GM18520 (cell line): Measurements from ENCODE around the gene EXOC8.
A peak's percentile ranks its signal among the peaks of the same experiment; 100 is the strongest.
"Not testable (repeated sequence)": the region's sequence is repeated elsewhere in the genome, so short reads cannot be mapped to it uniquely, and the experiment has no call there.

Source experiments
- ATAC-seq: cut with Tn5 transposase; IDR thresholded peaks from one replicate; pipeline ENCODE4 v1.9.1; 2021; ENCODE audit not compliant: unreplicated experiment

Gene EXOC8

DNA sequence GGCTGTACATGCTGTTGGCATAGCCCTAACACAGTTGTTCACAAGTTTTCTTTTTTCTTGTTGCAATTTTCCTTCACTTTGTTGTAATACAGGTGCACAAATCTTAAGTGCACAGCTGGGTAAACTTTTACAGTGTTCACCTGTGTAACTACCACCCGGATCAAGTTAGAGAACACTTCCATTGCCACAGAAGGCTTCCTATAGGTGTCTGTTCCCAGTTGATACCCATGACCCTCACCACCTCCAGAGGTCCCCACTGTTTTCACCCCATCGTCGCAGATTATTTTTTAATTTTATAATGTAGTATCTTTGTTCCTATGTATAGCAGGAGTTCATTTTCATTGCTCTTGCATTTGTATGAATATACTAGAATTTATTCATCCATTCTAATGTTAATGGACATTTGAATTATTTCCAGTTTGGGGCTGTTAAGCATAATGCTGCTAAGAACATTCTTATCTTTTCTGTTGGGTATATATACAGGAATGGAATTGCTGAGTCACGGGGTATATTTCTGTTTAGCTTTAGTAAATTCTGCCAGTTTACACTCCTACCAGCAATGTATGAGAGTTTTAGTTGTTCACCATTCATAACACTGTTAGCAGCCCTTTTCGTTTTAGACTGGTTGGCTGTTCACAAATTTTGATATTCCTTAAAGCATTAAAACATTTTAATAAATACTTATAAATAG lies 16.8 kb upstream of the EXOC8 start:
- ATAC-seq, result no peak

DNA sequence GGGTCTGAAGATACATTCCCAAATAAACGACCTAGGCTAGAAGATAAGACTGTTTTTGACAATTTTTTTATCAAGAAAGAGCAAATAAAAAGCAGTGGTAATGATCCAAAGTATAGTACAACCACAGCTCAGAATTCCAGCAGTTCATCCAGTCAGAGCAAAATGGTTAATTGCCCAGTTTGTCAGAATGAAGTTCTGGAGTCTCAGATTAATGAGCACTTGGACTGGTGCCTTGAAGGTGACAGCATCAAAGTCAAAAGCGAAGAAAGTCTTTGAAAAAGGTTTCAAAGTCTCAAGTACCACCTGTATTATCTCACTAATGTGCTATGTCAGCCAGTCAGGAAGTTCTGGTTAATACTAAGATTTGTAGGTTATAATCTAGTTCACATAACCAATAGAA lies 15.4 kb upstream of the EXOC8 start:
- no peak for ATAC-seq

DNA sequence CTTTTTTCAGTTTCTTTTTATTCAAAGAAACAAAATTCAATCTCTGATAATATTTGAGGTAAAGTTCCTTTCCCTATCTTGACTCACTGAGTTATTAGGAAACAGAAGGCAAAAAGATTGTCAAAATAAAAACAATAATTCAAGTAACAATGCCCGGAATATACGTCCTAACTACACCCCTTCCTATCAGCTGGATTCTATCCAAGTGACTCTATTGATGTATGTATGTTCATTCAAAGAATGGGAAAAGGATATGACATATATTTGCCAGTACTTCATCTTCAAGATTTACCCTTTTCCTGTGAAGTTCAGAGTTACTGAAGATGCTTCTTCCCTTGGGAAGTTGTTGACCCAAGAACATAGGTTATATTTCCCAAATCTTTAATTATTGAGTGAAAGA lies 14.2 kb upstream of the EXOC8 start:
- ATAC-seq, result no peak

DNA sequence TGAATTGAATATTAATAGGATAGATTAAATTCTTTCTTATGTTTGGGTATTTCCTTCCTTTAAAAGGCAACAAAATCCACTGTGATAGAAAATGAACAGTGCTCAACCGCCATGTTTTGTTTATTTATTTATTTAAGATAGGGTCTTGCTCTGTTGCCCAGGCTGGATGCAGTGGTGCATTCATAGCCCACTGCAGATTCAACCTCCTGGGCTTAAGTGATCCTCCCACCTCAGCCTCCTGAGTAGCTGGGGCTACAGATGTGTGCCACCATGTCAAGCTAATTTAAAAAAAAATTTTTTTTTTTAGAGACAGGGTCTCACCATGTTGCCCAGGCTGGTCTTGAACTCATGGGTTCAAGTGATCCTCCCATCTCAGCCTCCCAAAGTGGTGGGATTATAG lies 11.2 kb upstream of the EXOC8 start:
- ATAC-seq, result not testable (repeated sequence)

DNA sequence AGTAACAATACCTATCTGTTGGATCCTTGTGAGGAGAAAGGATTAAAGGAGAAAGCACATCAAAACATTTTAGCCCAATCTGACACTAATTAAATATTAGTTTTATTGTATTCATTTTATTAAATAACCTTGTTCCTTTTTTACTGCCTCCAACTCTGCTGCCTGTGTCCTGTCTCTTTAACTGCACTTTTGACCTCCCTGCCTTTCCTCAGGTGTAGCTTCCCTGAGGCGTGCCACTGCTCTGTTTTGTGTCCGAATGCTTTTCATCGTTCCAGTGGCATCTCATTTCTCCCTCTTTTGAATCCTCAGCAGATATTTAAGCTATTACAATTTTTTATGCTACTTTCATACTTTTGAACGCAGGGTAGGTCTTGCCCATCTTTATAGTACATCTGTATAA lies 10.8 kb upstream of the EXOC8 start:
- ATAC-seq, result no peak

DNA sequence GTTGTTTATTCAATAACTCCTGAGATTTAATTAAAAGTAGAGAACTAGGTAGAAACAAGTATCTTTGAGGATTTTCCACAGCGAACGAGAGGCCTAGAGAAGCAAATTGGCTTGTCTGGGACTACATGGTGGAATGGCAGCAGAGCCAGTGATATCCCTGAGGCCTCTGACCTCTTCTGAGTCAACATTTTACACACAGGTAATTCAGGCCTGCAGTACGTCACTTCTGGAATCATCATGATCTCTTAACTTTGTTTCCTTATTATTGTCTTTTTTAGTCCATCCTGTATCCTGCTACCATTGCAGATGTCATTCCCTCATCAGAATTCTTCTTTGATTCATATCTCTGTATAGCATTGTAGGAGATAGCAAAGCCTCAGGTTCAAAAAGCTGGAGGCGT lies 10.3 kb upstream of the EXOC8 start:
- ATAC-seq, result no peak

DNA sequence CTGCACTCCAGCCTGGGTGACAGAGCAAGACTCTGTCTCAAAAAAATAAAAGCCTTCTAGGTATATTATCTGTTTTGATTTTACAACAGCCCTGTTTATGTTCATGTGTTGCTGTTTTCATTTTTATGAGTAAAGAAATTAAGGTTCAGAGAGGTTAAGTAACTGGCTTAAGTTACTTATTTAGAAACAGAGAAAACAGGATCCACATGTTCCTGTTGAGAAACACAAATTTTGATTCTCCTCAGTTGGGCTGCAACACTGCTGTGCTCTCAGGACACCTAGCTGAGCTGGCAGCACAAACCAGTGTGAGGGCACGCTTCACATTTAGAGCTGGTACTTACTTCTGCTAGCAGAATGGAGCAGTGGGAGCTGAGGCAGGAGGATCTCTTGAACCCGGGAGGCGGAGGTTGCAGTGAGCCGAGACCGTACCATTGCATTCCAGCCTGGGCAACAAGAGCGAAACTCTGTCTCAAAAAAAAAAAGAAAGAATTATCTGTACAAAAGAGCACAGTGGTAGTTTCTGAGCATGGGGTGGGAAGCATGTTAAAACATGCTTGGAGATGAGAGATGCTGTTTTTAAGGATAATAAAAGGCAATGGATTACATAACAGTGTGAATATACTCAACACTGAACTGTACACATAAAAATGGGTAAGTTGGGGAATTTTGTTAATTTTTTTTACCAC lies 2.8 kb upstream of the EXOC8 start:
- ATAC-seq, result no peak

DNA sequence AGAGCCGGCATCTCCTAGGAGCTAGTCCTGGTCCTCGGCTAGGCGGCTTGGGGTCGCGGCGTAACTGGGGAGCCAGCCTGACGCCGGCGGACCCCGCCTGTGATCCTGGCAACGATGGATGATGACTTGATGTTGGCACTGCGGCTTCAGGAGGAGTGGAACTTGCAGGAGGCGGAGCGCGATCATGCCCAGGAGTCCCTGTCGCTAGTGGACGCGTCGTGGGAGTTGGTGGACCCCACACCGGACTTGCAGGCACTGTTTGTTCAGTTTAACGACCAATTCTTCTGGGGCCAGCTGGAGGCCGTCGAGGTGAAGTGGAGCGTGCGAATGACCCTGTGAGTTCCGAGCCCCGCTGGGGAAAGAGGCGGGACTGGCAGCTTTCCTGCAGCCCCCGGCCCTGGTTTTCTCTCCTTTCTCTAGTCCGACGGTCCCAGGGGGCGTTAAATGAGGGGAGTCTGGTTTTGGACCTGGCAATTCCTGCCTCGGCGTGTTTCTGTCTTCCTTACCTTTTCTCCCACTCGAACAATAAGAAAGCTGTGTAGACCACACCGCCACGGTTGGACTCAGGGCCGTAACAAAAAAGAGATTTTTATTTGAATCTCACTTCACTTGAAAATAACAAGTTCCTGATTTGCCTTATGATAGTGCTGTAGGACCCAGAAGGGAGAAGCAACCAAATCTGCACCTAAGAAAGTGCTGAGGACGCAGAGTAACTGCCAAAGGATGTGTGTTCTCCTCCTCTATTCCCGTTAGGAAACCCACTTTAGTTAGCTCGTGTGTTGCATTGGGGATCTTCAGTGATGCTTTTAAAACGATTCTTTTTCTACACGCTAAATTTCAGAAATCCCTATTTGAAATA lies 847 bp upstream of the EXOC8 start, which contains the start of gene SPRTN:
Gene SPRTN, plus strand, starts transcription at position 24 of the 859 bp plus-strand sequence. Its CDS starts 91 bp downstream, at position 115.
- ATAC-seq, result no peak

DNA sequence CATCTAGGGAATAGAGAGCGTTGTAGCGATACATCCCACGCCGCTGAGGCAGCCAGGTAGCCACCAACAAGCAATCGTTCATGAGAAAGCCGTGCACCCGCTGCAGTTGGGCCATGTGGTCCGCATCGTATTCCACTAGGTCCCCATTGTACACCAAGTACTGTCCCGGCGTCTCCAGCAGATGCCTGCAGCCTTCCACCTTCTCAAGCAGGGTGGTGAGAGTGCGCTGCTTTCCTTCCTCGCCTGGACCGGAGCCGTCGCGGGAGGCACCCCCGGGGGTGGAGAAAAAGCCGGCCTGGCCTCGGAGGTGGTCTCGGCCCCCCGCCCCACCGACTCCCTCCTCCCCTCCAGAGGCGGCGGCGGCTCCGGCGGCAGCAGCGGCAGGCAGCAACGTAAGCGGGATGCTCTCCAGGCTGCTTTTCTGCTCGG lies 595 bp downstream of the EXOC8 start:
- no peak for ATAC-seq

DNA sequence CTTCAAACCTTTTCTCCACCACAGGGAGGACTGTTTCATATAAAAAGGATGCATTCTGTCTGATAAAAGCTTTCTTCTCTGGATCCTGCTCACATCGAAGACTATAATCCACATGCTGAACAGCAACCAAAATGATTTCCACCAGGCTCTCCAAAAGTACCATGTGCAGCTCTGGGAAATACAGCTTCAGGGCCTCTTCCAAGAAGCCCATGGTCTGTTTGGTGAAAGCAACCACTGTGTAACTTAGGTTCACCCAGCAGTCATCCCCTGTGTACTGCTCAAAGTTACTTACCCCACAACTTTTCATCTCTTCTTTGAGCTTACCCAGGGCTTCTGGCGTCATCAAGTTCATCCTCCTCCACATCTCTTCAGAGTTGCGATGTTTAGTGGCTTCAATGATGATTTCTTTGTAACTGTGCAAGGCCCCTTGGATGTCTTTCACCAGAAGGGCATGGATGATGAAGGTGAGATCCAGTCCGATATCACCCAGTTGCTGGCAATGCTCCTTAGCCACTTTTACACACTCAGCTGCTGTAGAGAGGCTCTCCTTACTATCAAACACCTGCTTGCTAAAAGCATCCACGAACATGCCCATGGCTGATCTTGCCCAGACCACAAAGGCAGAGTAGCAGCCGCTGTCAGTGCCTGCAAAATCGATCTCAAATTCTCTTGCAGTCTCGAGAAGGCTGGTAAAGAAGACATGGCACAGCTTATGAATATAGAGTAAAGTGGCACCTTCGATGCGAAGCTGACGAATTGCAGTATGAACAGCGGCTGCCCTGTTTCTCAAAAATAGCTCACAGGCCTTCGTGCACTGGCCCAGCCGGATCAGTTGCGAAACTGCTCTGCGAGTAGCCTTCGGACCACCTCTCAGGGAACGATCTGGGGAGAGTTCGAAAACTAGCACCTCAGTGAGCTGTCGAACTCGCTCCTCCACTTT lies 1.7 kb downstream of the EXOC8 start:
- no peak for ATAC-seq

DNA sequence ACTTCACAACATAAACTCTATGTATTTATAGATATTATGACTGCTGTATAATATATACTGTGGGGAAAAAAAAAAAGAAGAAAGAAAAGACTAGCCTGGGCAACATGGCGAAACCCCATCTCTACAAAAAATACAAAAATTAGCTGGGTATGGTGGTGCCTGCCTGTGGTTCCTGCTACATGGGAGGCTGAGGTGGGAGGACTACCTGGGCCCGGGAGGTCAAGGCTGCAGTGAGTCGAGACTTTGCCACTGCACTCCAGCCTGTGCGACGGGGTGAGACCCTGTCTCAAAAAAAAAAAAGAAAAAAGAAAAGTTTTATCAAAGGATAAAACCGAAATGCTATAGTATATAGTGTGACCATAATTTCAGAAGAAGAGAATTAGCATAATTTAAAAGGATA lies 2.7 kb downstream of the EXOC8 start:
- ATAC-seq, result no peak

DNA sequence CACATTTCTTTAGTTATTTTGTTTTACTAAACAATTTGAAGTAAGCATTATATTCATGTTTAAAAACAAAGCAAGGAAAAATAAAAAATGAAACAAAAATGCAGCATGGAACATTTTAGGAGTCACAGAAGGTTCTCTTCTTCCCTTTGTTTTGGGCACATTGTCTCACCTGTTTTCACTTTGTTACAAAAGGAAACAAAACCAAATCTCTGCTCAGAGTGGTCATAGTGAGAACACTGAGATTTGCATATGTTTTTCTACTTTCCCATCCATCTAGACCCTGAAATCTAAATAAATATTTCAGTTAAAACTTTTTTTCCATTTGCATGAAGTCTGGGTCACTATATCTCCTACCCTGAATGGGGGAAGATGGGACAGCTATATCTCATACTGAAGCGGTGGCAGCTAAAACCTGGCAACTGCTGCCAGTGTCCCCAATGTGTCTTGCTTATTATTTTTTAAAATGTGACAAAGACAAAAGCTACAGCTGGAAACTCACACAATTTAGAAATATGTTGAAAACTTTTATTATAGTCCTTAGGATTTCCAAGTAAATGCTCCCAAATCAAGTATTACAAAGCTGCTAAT lies 3.5 kb downstream of the EXOC8 start:
- ATAC-seq, result peak; percentile 18

DNA sequence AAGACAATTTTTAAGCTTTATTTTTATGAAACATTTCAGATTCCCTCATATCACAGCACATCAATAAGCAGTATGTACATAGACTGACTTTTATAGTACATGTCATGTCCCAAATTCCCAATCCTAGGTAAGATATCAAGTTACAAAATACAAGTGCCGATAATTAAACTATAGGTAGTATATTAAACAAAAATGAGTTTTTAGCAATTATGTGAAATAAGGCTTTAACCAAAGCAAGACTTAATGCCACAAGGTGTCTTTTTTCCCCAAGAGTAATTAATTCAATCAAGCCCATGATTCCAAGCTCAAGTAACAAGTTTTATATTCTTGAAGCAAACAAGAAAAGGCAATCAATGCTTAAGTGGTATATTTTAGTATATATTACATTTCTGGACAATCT lies 4.9 kb downstream of the EXOC8 start:
- no peak for ATAC-seq

DNA sequence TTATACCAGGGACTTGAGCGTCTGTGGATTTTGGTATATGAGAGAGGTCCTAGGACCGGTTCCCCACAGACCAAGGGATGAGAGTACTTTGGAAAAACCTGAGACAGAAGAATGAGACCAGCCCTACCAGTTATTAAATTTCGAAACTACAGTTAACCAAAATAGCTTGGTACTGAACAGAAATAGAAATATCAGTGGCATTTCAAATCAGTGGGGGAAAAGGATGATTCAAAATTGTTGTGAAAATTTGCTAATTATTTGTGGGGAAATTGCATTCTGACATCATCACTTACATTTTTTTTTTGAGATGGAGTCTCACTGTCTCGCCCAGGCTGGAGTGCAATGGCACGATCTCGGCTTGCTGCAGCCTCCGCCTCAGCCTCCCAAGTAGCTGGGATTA lies 8.2 kb downstream of the EXOC8 start:
- no peak for ATAC-seq

DNA sequence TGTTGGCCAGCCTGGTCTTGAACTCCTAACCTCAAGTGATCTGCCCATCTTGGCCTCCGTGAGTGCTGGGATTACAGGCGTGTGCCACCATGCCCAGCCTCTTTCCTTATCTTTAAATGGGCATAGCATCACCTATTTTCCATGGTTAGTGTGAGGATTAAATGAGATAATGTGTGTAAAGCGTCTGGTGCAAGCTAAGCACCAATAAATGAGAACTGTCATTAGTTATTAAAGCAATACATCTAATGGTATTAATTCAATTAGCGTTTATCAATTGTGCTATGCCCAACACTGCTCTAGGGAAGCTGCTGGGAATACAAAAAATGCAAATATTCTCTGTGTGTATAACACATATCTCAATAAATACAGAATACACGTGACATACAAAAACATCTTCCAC lies 10.0 kb downstream of the EXOC8 start:
- no peak for ATAC-seq

DNA sequence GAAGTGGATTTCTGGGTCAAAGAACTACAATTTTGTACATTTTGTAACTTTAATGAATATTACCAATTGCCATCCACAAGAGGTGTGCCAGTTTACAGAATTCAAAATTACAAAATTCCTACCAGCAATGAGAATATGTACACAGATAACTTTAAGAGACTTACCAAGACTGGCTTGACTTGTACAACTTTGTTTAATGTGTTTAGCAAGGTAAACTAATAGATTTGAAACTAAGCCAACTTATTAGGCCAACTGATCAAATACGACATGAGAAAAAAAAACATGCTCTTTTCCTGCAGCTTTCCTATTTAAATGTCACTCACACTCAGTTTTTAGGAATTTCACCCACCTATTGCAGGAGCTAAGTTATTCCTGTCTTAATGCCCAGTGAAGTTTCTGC lies 11.4 kb downstream of the EXOC8 start:
- ATAC-seq, result no peak

DNA sequence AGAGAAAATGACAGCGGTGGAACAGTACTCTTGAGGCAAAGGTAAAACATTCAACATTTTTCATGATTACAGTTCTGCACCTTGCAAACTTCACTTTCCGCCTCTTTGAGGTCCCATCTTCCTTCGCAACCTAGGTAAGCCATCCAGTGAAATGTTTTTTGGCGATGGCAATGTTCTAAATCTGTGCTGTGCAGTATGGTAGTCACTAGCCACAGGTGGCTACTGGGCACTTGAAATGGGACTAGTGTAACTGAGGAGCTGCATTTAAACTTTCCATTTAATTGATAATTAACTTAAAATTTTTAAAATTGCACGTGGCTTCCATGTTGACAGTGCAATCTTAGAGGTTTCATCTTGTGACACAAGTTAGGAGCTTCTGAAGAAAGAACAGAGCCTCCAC lies 13.0 kb downstream of the EXOC8 start:
- no peak for ATAC-seq

DNA sequence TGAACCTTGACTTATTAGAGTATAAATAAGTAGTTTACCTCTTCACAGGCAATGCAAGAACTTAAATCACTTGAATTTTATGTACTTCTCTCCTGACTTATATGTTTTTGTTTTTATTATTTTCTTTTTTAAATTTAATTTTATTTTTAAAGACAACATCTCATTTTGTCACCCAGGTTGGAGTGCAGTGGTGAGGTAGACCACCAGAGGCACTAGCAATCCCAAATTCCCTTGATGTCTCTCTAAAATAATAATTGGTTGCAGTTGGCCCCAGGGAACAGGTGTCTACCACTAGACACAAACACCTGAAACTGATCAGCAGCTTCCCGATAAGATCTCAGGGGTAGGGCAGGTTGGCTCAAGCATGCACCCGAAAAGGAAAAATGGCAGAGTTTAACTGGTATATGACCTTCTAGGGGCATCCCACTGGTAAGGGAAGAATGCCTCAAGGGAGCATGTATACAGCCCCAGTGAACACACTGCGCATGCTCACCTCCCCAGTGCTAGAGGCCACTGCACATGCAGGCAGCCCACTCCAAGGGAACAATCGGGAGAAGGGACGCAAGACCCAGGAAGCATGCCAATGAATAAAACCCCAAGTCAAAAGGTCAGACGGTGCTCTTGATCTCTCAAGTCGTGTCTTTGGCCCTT lies 14.6 kb downstream of the EXOC8 start:
- no peak for ATAC-seq

DNA sequence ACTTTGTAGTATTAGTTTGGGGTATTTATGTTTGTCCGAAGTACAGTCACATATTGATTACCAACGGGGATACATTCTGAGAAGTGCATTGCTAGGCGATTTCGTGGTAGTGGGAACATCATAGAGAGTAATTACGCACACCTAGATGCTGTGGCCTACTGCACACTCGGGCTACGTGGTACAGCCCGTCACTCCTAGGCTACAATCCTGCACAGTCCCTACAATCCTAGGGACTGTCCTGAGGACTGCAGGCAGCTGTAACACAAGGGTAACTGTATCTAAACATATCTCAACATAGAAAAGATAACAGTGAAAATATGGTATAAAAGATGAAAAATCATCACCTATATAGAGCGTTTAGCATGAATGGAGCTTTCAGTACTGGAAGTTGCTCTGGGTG lies 18.6 kb downstream of the EXOC8 start:
- ATAC-seq, result no peak

DNA sequence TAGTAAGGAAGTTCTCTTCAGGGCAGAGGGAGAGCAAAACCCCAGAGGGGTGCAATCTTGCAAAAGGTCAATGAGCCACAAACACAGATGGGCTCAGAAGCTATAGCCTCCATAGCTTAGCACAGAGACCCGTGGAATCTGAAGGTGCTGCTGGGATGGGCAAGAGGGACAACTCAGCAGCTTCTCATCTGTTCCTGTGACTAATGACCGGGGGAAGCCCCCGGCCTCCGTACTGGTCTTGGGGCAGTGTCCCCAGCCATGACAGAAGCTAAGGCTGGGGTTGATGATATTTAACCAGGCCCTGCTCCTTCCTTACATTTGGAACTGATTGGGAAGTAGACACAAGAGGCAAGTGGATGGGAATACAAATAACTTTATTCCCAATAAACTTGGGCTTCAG lies 19.1 kb downstream of the EXOC8 start:
- ATAC-seq, result no peak
